SK-N-SH (cell line): ENCODE results near the gene YTHDF1.

Experiments
- EP300 ChIP-seq, 2 experiments: IDR thresholded peaks; 2 replicates each; pipeline versions ENCODE4 v1.4.0 to v1.6.1; 2012; ENCODE audit warnings: borderline replicate concordance in 1 of 2, low read depth in 1 of 2, low read length in 1 of 2
- TAF1 ChIP-seq: IDR thresholded peaks from 2 replicates; pipeline ENCODE4 v1.6.1; 2012; ENCODE audit warnings: low read depth, mild to moderate bottlenecking, low read length, moderate library complexity, borderline replicate concordance
- TF ChIP-seq, protein P1 (sequence below): fragments of 200-600 bp; sonication (generic); IDR thresholded peaks from 2 replicates; pipeline ENCODE4 v1.6.1; 2017; ENCODE audit warnings: antibody characterized with exemption, mild to moderate bottlenecking, moderate library complexity

DNA sequence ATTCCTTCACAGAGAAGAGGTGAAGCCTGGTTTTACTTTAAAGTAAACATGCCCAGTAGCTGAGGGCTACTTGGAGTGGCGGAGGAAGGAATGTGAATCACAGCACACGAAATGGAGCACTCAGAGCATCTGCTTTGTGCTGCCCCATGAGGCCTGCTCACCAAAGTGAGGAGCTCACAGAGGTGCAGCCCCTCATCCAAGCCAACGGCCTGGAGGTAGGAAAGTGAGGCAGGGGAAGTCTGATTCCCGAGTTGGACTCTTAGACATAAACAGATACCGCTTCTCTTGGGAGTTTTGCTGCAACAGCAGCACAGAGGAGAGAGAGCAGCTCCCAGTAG lies 3.6 kb downstream of the YTHDF1 start:
- no peak for TF ChIP-seq EP300 (IDR thresholded peaks at IDR 0.05; ENCODE audit: borderline replicate concordance in 1 of 2, low read depth in 1 of 2, low read length in 1 of 2)
- no peak for TF ChIP-seq TAF1
- TF ChIP-seq, protein P1, sequence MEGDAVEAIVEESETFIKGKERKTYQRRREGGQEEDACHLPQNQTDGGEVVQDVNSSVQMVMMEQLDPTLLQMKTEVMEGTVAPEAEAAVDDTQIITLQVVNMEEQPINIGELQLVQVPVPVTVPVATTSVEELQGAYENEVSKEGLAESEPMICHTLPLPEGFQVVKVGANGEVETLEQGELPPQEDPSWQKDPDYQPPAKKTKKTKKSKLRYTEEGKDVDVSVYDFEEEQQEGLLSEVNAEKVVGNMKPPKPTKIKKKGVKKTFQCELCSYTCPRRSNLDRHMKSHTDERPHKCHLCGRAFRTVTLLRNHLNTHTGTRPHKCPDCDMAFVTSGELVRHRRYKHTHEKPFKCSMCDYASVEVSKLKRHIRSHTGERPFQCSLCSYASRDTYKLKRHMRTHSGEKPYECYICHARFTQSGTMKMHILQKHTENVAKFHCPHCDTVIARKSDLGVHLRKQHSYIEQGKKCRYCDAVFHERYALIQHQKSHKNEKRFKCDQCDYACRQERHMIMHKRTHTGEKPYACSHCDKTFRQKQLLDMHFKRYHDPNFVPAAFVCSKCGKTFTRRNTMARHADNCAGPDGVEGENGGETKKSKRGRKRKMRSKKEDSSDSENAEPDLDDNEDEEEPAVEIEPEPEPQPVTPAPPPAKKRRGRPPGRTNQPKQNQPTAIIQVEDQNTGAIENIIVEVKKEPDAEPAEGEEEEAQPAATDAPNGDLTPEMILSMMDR: no peak
